NCI-H226 (cell line): ENCODE data around the gene PKN1.
"Not testable (repeated sequence)": the region's sequence is repeated elsewhere in the genome, so short reads cannot be mapped to it uniquely, and the experiment has no call there.

Experiments used
- DNase-seq: peaks from one replicate; pipeline ENCODE4 v3.0.0-alpha.2; 2015

Gene PKN1

GRCh38 chr19:14492756-14493337 lies 59.7 kb downstream of the PKN1 start:
- no peak for DNase-seq

GRCh38 chr19:14494411-14494810 lies 61.3 kb downstream of the PKN1 start:
- no peak for DNase-seq

GRCh38 chr19:14494910-14495671 lies 62.0 kb downstream of the PKN1 start:
- DNase-seq, result no peak

GRCh38 chr19:14495672-14496028 lies 62.5 kb downstream of the PKN1 start:
- no peak for DNase-seq

- DNase-seq, result peak; percentile 98
These were observed 63.1 kb downstream of the PKN1 start, which contains the start of gene GIPC1 for GRCh38 chr19:14496029-14496833. TSS of gene GIPC1 (minus strand) at chr19:14496127. CDS start at chr19:14482976, 13,151 bp downstream.

GRCh38 chr19:14496834-14497227 lies 63.7 kb downstream of the PKN1 start:
- no peak for DNase-seq

- no peak for DNase-seq
These were observed 64.3 kb downstream of the PKN1 start for GRCh38 chr19:14497228-14497921.

- DNase-seq, result peak; percentile 61
These were observed 69.4 kb downstream of the PKN1 start for GRCh38 chr19:14502334-14503092.

GRCh38 chr19:14503285-14503684 lies 70.2 kb downstream of the PKN1 start:
- no peak for DNase-seq

GRCh38 chr19:14504575-14504974 lies 71.5 kb downstream of the PKN1 start:
- not testable (repeated sequence) for DNase-seq

GRCh38 chr19:14505488-14506239 lies 72.6 kb downstream of the PKN1 start:
- peak; percentile 86 for DNase-seq

GRCh38 chr19:14507704-14508542 lies 74.8 kb downstream of the PKN1 start:
- DNase-seq, result peak; percentile 33

GRCh38 chr19:14510311-14511228 lies 77.5 kb downstream of the PKN1 start:
- peak; percentile 61 for DNase-seq

GRCh38 chr19:14511229-14511593 lies 78.1 kb downstream of the PKN1 start:
- DNase-seq, result no peak

GRCh38 chr19:14512406-14512961 lies 79.4 kb downstream of the PKN1 start:
- DNase-seq, result no peak

- no peak for DNase-seq
These were observed 81.2 kb downstream of the PKN1 start for GRCh38 chr19:14514215-14514863.

- no peak for DNase-seq
These were observed 82.5 kb downstream of the PKN1 start for GRCh38 chr19:14515501-14516047.

- no peak for DNase-seq
These were observed 83.0 kb downstream of the PKN1 start for GRCh38 chr19:14516048-14516534.
